ENCODE results near the gene CZIB. TPM values are rescaled to one million over a fixed set of nuclear protein-coding genes. Genes with fewer than 3 reads are reported as not detected.

The CZIB gene
- total and polyA plus RNA-seq, 2 of the 13 experiments (the other 11 are each of a cell fraction or from before 2014, with no cell fraction given): 49.2 to 67.0 TPM

GRCh38 chr1:53196485-53197290 is 23.7 kb downstream of the CZIB start, which contains the start of gene CPT2 (continued):
- TF ChIP-seq ZNF543 (CRISPR knock-in tag; IDR thresholded peaks at IDR 0.05): no peak
- TF ChIP-seq ZFP36L1 (CRISPR knock-in tag; IDR thresholded peaks at IDR 0.05): no peak
- TF ChIP-seq ZNF562 (CRISPR knock-in tag; IDR thresholded peaks at IDR 0.05; ENCODE audit: borderline replicate concordance): no peak
- no peak for TF ChIP-seq ZBTB8A (CRISPR knock-in tag; IDR thresholded peaks at IDR 0.05; ENCODE audit: borderline replicate concordance, low read depth)
- no peak for TF ChIP-seq ZNF468 (CRISPR knock-in tag; IDR thresholded peaks at IDR 0.05)
- no peak for TF ChIP-seq PBX2 (CRISPR knock-in tag; IDR thresholded peaks at IDR 0.05)
- peak; percentile 55 for TF ChIP-seq TMF1 (CRISPR knock-in tag; IDR thresholded peaks at IDR 0.05; ENCODE audit: low read depth)
- peak; percentile 97 for TF ChIP-seq RBFOX2 (IDR thresholded peaks at IDR 0.05; ENCODE audit: low read depth, low read length)
- no peak for TF ChIP-seq EED (CRISPR knock-in tag; IDR thresholded peaks at IDR 0.05)
- TF ChIP-seq TBL1XR1 (IDR thresholded peaks at IDR 0.05; ENCODE audit: borderline replicate concordance, low read length, partially characterized antibody): no peak
- TF ChIP-seq NFIC (IDR thresholded peaks at IDR 0.05; ENCODE audit: low read length): 0 out of 2 replicates have a peak, but pooled peaks have one; percentile 26
- TF ChIP-seq POLR2AphosphoS2 (IDR thresholded peaks at IDR 0.05; ENCODE audit: low read depth, low read length): no peak
- TF ChIP-seq ZNF724P (CRISPR knock-in tag; IDR thresholded peaks at IDR 0.05; ENCODE audit: borderline replicate concordance): no peak
- TF ChIP-seq YEATS4 (CRISPR knock-in tag; IDR thresholded peaks at IDR 0.05; ENCODE audit: borderline replicate concordance): peak; percentile 63; the same call in 1 of the 2 replicates
- peak; percentile 75 for TF ChIP-seq HNRNPLL (IDR thresholded peaks at IDR 0.05; ENCODE audit: low read depth, low read length, poor library complexity, severe bottlenecking)
- TF ChIP-seq ZNF382 (CRISPR knock-in tag; IDR thresholded peaks at IDR 0.05; ENCODE audit: borderline replicate concordance): no peak
- peak; percentile 5; the same call in 1 of the 2 replicates for TF ChIP-seq HMG20A (CRISPR knock-in tag; IDR thresholded peaks at IDR 0.05; ENCODE audit: borderline replicate concordance)
- TF ChIP-seq HDAC2 (CRISPR knock-in tag; IDR thresholded peaks at IDR 0.05): 0 out of 2 replicates have a peak, but pooled peaks have one; percentile 1
- peak; percentile 46; the same call in 1 of the 2 replicates for TF ChIP-seq GFI1 (CRISPR knock-in tag; IDR thresholded peaks at IDR 0.05; ENCODE audit: borderline replicate concordance)
- TF ChIP-seq HBP1 (CRISPR knock-in tag; IDR thresholded peaks at IDR 0.05; ENCODE audit: low read depth): no peak
- TF ChIP-seq ZNF503 (CRISPR knock-in tag; IDR thresholded peaks at IDR 0.05): no peak
- 0 out of 2 replicates have a peak, but pooled peaks have one; percentile 53 for TF ChIP-seq ZNF235 (CRISPR knock-in tag; IDR thresholded peaks at IDR 0.05; ENCODE audit: borderline replicate concordance)
- TF ChIP-seq ZNF205 (CRISPR knock-in tag; IDR thresholded peaks at IDR 0.05): no peak
- TF ChIP-seq ELF4 (CRISPR knock-in tag; IDR thresholded peaks at IDR 0.05; ENCODE audit: borderline replicate concordance): 0 out of 2 replicates have a peak, but pooled peaks have one; percentile 79
- TF ChIP-seq ZNF672 (CRISPR knock-in tag; IDR thresholded peaks at IDR 0.05): no peak

Data from HepG2 (cell line).